Panc1 (cell line): Measurements from ENCODE around the gene THBS2. TPM values are rescaled to one million over a fixed set of nuclear protein-coding genes. Genes with fewer than 3 reads are reported as not detected.

Experiments
- ATAC-seq: fragments of 200-7000 bp; cut with Tn5 transposase; 2 replicates; pipeline ENCODE4 v1.9.1; 2020; ENCODE audit warnings: mild to moderate bottlenecking, moderate library complexity
- BruUV-seq: library from RNA; stranded (reverse); fragments of 400-500 nt; replicated peaks from 2 replicates; lab custom pipeline; 2021; lab: Mats Ljungman, UMichigan
- CTCF ChIA-PET: fragments of 300-600 bp; sonication (Branson Sonifier 250); formaldehyde crosslinking; loops from one replicate; lab custom pipeline; 2022; ENCODE audit warnings: antibody characterized with exemption; lab: Charles Lee
- POLR2A ChIA-PET: fragments of 300-600 bp; sonication (Branson Sonifier 250); formaldehyde crosslinking; loops from one replicate; lab custom pipeline; 2022; ENCODE audit warnings: antibody characterized with exemption; lab: Charles Lee
- DNase-seq: peaks from one replicate; pipeline ENCODE4 v3.0.0-alpha.2; 2010; ENCODE audit warnings: low read depth, low spot score
- H3K27ac ChIP-seq: 2 replicates; pipeline ENCODE4 v1.5.1; 2011; ENCODE audit warnings: mild to moderate bottlenecking, low read length, inconsistent platforms
- H3K27me3 ChIP-seq: fragments of 200-500 bp; sonication (Bioruptor generic); 2 replicates; pipeline ENCODE4 v1.6.0; 2014; ENCODE audit warnings: low read length, inconsistent platforms; ENCODE audit not compliant: control insufficient read depth, insufficient read depth
- H3K36me3 ChIP-seq: fragments of 200-500 bp; sonication (Bioruptor generic); 2 replicates; pipeline ENCODE4 v1.5.1; 2014; ENCODE audit warnings: inconsistent platforms, mild to moderate bottlenecking, low read length, moderate library complexity; ENCODE audit not compliant: control insufficient read depth, insufficient read depth
- H3K4me1 ChIP-seq: 2 replicates; pipeline ENCODE4 v1.5.1; 2011; ENCODE audit warnings: inconsistent platforms, mild to moderate bottlenecking, low read length, moderate library complexity; ENCODE audit not compliant: control insufficient read depth, insufficient read depth
- H3K4me3 ChIP-seq, 2 experiments: 2 replicates each; pipeline ENCODE4 v1.5.1; 2011 to 2012; ENCODE audit warnings: low read depth in 2 of 2, low read length in 2 of 2, mild to moderate bottlenecking in 2 of 2, inconsistent platforms in 1 of 2, moderate library complexity in 1 of 2
- H3K9me3 ChIP-seq: fragments of 200-500 bp; sonication (Bioruptor generic); 2 replicates; pipeline ENCODE4 v1.5.1; 2014; ENCODE audit warnings: low read depth, mild to moderate bottlenecking, inconsistent platforms, low read length, moderate library complexity; ENCODE audit not compliant: control insufficient read depth, insufficient read depth
- CTCF ChIP-seq: fragments of 450-650 bp; IDR thresholded peaks from 2 replicates; pipeline ENCODE4 v1.5.1; 2017; ENCODE audit warnings: mild to moderate bottlenecking
- POLR2AphosphoS5 ChIP-seq: IDR thresholded peaks from 2 replicates; pipeline ENCODE4 v1.6.1; 2012; ENCODE audit warnings: mild to moderate bottlenecking, low read depth, low read length, moderate library complexity
- SIN3A ChIP-seq: IDR thresholded peaks from 2 replicates; pipeline ENCODE4 v1.6.1; 2012; ENCODE audit warnings: low read depth, mild to moderate bottlenecking, low read length, moderate library complexity, borderline replicate concordance; ENCODE audit not compliant: insufficient read depth
- TCF7L2 ChIP-seq: IDR thresholded peaks from 2 replicates; pipeline ENCODE4 v1.6.1; 2011; ENCODE audit warnings: mild to moderate bottlenecking, low read depth, low read length, inconsistent platforms
- in situ Hi-C: cut with HindIII; loops from 2 replicates; pipeline ENCODE4 v1.10.0; 2016; ENCODE audit warnings: low sequenced_read_pairs, low pct_unique_long_range_greater_than_20kb
- intact Hi-C: fragments of 100-400 bp; cut with micrococcal nuclease; formaldehyde crosslinking; loops from one replicate; pipeline ENCODE4 v1.10.0; 2022; ENCODE audit not compliant: unreplicated experiment
- total RNA-seq: library from RNA; stranded (reverse); gene quantifications from one replicate; pipeline ENCODE4 v1.2.1, GENCODE V29; 2021; ENCODE audit not compliant: unreplicated experiment
- TF ChIP-seq, protein P1 (sequence below), 2 experiments: IDR thresholded peaks; 2 replicates each; pipeline ENCODE4 v1.6.1; 2011 to 2012; ENCODE audit warnings: low read depth in 2 of 2, control low read depth in 1 of 2, low read length in 1 of 2, mild to moderate bottlenecking in 1 of 2, moderate library complexity in 1 of 2; ENCODE audit not compliant: insufficient read depth in 1 of 2

THBS2 gene
- total RNA-seq, 1 experiment from 2014 or later, result 0.05 TPM

DNA sequence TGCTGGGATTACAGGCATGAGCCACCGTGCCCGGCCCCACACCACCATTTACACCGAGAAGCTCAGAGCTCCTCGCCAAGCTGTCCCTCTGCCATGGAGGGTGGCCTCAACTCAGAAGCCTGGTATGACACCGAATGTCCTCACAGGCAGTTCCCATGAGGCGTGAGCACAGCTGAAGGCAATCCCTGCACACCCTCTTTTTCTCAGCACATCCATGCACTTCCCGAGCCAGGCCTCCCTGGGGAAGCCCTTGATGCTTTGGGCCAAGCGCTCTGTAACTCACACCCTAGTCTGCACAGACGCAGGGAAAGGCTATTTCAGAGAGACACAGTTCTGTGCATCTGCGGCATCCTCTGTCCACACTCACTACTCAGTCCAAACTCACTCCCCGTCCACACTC, 18.4 kb downstream of the THBS2 start:
- Histone ChIP-seq H3K9me3 (no peaks in the 10 kb centered on the region), H3K27ac (no peak overlapping the region), H3K27me3 (no peaks in the 10 kb centered on the region), H3K36me3 (no peaks in the 10 kb centered on the region), H3K4me3 (no peak overlapping the region), H3K4me1 (no peaks in the 10 kb centered on the region)
- no peak for DNase-seq
- no peak for ATAC-seq
- TF ChIP-seq CTCF (no peak), SIN3A (no peak), POLR2AphosphoS5 (no peak), TCF7L2 (no peak)
- TF ChIP-seq, protein P1, sequence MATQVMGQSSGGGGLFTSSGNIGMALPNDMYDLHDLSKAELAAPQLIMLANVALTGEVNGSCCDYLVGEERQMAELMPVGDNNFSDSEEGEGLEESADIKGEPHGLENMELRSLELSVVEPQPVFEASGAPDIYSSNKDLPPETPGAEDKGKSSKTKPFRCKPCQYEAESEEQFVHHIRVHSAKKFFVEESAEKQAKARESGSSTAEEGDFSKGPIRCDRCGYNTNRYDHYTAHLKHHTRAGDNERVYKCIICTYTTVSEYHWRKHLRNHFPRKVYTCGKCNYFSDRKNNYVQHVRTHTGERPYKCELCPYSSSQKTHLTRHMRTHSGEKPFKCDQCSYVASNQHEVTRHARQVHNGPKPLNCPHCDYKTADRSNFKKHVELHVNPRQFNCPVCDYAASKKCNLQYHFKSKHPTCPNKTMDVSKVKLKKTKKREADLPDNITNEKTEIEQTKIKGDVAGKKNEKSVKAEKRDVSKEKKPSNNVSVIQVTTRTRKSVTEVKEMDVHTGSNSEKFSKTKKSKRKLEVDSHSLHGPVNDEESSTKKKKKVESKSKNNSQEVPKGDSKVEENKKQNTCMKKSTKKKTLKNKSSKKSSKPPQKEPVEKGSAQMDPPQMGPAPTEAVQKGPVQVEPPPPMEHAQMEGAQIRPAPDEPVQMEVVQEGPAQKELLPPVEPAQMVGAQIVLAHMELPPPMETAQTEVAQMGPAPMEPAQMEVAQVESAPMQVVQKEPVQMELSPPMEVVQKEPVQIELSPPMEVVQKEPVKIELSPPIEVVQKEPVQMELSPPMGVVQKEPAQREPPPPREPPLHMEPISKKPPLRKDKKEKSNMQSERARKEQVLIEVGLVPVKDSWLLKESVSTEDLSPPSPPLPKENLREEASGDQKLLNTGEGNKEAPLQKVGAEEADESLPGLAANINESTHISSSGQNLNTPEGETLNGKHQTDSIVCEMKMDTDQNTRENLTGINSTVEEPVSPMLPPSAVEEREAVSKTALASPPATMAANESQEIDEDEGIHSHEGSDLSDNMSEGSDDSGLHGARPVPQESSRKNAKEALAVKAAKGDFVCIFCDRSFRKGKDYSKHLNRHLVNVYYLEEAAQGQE (IDR thresholded peaks at IDR 0.05; ENCODE audit: insufficient read depth in 1 of 2, low read depth in 2 of 2, low read length in 1 of 2), result no peak
- in situ Hi-C loops (no loop called here), intact Hi-C loops (no loop called here)
- CTCF ChIA-PET, result no interaction called here
- BruUV-seq, result no TSS peak
- POLR2A ChIA-PET, result no interaction called here

- no peak for TF ChIP-seq TCF7L2
- TF ChIP-seq, protein P1 (IDR thresholded peaks at IDR 0.05; ENCODE audit: insufficient read depth in 1 of 2, low read depth in 2 of 2, low read length in 1 of 2), result no peak
- TF ChIP-seq SIN3A, result no peak
- TF ChIP-seq POLR2AphosphoS5, result no peak
- TF ChIP-seq CTCF, result no peak
- no peak overlapping the region for H3K4me3 ChIP-seq
- no peaks in the 10 kb centered on the region for H3K4me1 ChIP-seq
- H3K27ac ChIP-seq, result no peak overlapping the region
- intact Hi-C loops (no loop called here), in situ Hi-C loops (no loop called here)
- no peaks in the 10 kb centered on the region for H3K36me3 ChIP-seq
- ATAC-seq, result no peak
- ChIA-PET CTCF (no interaction called here), POLR2A (no interaction called here)
- H3K27me3 ChIP-seq, result no peaks in the 10 kb centered on the region
- BruUV-seq, result no TSS peak
- no peak for DNase-seq
- H3K9me3 ChIP-seq, result no peaks in the 10 kb centered on the region
These were observed 19.0 kb downstream of the THBS2 start for GRCh38 chr6:169234634-169235033.
